Activated CD4-positive, alpha-beta T cell treated with anti-CD3 and anti-CD28 coated beads, Interleukin-10, Interleukin-2, amounts not matched to agents 100 ng/mL and 50 ng/mL, durations not matched to agents 16 hours and 8 hours (primary cell): ENCODE results near the gene TMEM167A.

Source experiments
- DNase-seq: peaks from one replicate; pipeline ENCODE4 v3.0.0-alpha.2; 2020

TMEM167A gene, protein sequence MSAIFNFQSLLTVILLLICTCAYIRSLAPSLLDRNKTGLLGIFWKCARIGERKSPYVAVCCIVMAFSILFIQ

DNA sequence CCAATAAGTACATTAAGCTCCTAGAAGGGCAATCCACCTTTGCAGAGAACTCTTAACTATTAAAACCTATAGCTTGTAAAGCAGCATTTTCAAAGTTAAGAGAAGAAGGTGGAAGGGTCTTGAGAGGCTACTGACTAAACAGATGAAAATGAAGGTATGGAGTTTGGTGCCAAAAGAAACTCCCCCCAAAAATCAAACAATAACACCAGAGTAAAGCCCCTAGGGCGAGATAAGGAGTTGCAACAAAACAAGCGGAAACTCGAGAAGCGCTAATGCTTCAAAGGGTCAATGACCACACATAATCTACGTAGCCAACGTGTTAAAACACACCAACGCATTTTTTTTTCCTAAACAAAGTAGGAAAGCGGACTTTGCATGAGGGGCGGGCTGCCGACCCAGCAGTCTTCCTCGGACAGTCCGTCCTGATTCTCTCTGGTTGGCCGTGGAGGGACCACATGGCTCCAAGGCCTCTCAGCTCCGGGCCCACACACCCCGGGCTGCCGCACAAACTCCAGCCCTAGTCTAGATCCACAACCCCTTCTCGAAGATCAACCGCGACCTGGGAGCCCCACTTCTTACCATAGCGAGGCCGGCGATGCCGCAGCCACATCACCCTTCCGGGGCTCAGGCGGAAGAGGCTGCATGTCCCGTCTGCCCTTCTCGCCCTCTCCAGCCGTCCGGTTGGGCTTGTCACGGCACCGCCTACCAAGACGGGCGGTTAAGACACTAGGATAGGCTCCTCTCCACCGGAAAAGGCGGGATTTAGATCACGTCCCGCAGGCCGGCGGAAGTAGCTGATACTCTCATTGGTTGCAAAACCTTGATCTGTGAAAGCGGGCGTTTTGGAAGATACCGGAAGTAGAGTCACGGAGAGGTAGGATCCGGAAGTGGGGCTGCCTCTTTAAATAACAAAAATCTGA, at the start of gene TMEM167A, which contains the start of gene XRCC4:
Gene TMEM167A, minus strand, starts transcription at position 653 of the 920 bp plus-strand sequence. Its CDS starts 71 bp downstream, at position 582.
Gene XRCC4, plus strand, starts transcription at position 806 of the 920 bp plus-strand sequence. CDS start 27,373 bp downstream, outside the sequence.
- peak; percentile 99 for DNase-seq

- DNase-seq, result no peak
Observed at GRCh38 chr5:83126501-83126900, 49.3 kb upstream of the TMEM167A start.

GRCh38 chr5:83125560-83125959, 48.4 kb upstream of the TMEM167A start:
- DNase-seq, result no peak

GRCh38 chr5:83124593-83124992, 47.4 kb upstream of the TMEM167A start:
- DNase-seq, result no peak

DNA sequence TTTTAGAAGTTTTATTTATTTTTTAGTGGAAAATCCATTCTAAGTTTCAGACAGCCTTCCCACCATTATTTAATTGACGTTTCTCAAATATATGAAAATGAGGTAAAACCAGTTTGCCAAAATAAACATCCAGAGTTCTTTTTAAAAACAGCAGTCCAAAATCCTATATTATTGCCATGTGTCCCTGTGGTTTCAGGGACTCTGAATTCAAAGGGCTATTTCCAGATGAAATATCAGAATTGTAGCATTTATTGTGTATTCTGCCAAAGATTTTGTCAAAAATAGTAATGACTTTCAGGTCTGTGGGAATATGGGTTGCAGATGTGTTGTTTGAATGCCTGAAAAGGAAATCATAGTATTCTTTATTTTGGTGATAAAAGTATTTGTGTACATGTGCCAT, 41.8 kb upstream of the TMEM167A start:
- DNase-seq, result no peak

DNA sequence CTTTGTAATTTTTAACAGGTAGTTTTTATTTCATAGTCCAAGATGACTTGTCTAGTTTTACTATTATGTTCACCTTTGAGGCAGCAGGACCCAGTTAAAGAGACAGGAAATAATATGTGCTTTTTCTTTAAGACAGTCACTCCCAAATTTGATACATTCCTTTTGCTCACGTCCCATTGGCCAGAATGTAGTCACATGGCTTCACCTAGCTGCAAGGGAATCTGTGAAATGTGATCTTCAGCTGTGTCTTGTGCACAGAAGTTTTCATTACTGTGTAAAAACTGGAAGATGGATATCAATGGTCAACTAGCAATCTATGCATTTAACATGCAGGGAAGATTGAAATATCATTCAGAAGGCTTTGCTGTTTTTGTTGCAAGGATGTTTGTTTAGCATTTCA, 41.3 kb upstream of the TMEM167A start:
- DNase-seq, result no peak

DNA sequence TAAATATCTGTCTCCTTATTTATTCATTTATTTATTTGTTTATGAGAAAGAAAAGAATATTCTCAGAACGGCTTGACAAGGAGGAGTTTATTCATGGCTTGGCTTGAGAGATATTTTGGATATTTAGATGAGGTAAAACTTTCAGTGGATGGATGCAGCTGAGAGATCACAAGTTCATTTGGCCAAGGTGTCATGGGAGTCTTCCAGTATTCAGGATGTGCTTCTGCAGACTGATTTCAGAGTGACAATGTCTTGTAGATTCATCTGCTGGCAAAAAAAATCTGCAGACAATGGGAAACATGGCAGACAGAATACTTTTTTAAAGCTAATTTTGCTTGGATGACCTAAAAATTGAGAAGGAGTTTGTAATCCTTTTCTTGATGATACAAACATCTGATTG, 38.6 kb upstream of the TMEM167A start:
- DNase-seq, result no peak

DNA sequence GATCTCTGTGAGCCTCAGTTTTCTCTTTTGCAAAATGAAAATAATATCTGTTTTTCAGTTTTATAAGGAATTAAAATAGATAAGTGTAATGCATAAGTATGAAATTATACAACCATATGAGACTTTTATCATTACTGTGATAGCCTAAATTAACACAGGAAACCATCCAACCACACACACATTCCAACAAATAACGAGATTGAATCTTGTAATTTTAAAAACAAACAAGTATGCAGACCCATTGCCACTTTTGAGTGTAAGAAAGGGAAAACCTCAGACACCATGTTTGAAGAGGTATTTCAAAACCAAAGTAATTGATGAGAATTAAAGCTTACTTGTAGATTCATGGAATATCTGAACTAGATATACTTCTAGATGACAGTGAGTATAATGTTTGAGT, 32.2 kb upstream of the TMEM167A start:
- no peak for DNase-seq

DNA sequence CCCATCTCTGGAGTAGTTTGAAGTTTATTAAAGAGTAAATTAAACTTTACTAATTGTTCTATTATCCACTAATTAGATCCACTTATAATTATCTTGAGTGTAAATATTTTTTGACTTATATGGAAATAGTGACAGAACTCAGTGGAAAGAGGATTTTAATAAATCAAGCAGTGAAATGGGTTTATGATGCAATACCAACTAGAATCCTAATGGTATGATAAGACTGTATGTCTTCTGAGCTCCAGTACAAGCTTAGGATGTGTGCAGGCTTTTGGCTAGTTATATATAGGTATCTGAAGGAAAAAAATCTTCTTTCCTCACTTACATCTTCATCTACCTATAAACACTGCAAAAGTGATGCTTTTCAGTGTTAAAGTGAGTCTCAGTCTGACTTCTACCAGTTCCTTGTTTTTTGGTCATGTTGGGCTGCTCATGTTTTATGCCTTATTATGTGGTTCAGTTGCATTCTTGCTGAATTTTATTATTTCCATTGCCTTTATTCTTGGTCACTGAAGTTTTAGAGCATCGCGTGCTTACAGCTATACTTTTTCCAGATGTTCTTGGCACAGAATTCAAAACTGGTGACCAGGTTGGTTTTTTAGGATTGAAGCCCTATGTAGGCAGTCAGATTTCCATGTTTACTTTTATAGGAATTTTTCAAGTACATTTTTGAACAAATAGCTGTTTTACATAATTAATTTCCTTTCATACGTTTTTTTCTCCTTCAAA, 30.7 kb upstream of the TMEM167A start:
- DNase-seq, result no peak

GRCh38 chr5:83104021-83104420, 26.8 kb upstream of the TMEM167A start:
- no peak for DNase-seq

DNA sequence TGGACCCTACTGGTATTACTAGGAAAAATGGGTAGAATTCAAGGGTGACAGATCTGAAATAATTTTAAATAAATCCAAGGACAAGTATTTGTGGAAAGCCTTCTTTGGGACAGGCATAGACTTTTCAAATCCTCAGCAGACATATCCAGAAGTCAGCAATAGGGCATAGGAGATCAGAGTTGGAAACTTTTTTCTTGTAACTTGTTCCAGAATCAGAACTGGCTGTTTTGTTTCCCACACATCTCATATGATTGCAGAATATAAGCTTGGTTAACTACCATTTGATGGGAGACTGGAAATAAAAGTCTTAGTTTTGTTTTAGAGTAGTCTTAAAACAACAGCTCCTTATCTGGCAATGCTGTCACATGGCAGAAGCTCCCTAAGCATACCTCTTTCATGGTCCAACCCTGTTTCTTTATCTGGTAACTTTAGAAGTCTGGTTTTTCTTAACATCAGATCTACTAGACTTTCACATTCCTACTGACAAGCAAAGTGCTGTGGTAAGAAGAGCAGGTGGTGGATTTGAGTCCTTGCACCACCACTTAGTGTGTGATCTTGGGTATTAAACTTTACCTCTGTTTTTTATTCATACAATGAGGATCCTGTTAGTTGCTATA, 25.3 kb upstream of the TMEM167A start:
- no peak for DNase-seq

- DNase-seq, result no peak
Observed at GRCh38 chr5:83101514-83101913, 24.3 kb upstream of the TMEM167A start.

DNA sequence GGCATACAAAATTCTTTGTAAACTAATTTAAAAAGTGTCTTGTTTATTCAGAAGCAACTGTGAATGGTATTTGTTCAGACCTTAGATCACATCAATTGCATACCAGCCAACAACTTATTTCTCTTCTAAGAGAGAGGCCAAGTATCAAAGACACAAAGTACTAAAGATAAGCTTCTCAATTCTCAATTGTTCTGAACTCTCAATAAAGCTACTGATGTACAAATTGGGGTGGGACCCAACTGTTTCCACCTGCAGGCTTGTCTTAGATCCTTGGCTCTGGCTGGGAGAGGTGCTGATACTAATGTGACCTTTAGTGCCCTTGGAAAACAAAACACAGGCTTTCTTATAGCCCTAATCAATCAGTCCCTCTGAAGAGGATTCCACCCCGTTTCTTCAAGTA, 22.3 kb upstream of the TMEM167A start:
- no peak for DNase-seq

DNA sequence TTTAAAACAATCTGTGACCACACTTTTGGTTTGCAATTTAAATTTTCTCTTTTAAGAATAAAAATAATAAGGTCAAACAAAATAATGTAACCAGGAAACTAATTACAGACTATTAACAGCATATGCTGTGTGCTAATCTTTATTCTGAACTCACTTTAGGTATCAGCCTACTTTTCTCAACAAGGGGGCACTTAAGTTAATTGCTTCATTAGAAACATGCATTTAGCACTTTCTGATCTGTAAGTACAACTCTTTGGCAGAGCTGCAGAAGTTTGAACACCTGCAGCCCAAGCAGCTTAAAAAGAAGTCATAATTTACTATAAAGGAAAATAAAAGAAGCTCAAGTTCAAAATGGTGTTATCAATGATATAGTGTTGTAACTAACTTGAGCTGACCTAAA, 21.8 kb upstream of the TMEM167A start:
- no peak for DNase-seq

DNA sequence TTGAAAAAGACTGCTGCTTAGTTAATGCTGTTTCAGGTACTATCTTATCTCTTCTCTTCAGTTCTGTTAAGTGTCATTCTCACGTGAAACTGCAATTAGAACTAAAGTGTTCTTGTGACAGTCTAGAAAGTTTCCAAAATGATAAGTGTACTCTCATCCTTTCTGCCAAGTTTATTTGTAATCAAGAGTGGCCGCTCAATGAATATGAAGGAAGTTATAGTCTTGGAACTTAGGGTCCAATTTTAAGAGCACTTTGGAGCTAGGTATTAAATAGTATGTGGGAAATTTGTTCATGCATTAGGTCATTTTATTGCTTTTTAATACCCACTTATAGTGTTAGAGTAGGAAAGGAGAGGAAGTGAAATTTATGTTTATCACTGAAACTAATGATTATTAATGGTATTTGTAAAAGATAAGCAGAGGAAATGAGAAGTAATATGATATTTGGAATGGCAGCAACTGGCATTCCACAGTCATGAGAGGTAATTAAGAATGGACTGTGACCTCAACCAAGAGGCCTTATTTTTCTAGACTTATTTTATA, 20.6 kb upstream of the TMEM167A start:
- no peak for DNase-seq

DNA sequence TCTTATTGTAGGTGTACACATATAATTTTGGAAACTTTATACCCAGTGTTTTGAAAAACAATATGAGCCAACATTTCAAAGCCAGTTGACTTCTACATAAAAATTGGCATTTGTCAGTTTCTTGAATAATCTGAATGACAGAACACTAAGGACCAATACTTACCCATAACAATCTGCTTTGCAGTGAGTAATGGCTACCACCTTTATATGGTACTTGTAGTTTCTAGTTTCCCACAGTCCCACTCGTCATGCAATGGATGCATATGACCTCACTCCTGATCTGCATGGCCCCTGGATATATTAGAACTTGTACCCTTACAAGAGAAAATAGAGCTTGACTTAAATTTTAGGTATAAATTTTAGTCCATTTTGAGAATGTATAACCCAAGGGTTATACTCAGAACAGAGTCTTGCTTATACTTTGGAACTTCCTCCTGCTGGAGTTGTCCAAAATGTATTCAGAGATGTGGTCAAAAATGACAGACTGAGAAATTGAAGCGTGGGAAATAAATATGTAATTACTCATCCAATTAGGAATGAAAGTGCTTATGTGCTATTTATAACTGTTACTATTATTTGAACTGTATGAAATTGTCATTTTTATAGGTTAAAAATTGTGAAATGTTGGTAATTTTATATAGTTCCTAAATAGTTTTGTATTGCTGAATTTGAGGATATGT, 19.6 kb upstream of the TMEM167A start:
- DNase-seq, result no peak

DNA sequence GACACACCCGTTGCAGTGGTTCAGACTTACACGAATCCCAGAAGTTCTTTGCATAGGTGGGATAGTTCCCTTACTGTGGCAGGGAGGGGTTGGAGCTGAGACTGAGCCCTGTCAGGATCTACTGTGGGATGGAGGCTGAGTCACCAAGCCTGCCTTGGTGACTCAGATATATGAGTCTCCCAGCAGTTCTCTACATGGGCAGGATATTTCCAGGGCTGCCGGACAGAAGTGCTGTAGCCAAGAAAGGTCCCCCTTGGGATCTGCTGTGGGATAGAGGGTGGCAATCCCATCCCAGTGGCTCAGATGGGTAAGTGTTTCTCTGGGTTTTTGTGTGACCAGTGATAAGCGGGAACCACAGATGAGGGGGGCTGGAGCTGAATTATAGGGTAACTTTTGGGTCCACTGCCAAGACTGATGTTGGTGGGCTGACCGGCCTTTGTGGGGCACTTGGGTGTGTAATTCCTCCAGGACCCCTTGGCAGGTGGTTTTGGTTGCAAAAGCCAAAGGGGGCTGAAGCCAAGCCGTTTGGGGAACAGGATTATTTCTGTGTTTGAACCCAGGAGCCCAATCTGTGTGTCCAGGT, 18.9 kb upstream of the TMEM167A start:
- DNase-seq, result no peak

- no peak for DNase-seq
Observed at GRCh38 chr5:83095163-83095956, 18.2 kb upstream of the TMEM167A start.

DNA sequence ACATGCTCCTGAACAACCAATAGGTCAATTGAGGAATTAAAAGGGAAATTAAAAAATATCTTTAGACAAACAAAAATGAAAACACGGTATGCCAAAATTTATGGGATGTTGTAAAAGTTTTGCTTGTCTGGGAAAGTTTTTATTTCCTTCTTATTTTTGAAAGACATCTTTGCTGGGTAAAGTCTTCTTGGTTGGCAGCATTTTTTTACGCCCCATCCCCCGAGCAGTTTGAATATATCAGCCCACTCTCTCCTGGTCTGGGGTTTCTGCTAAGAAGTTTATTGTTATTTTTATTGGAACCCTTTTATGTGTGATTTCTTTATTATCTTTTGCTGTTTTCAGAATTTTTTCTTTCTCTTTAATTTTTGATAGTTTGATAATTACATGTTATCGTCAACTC, 16.5 kb upstream of the TMEM167A start:
- DNase-seq, result no peak

DNA sequence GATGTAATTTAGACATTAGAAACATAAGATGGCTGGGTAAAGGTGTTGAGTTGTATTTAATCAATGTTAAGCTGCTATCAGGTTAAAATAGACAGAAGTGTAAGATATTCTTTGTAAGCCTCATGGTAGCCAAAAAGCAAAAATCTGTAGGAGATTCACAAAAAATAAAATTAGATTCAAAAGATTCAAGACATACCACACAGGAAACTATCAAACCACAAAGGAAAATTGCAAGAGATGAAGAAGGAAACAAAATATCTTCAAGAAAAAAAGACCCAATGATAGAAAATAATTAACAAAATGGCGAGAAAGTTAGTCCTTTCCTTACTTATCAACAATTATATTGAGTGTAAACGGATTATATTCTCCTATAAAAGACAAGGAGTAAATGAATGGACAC, 15.4 kb upstream of the TMEM167A start:
- DNase-seq, result no peak

DNA sequence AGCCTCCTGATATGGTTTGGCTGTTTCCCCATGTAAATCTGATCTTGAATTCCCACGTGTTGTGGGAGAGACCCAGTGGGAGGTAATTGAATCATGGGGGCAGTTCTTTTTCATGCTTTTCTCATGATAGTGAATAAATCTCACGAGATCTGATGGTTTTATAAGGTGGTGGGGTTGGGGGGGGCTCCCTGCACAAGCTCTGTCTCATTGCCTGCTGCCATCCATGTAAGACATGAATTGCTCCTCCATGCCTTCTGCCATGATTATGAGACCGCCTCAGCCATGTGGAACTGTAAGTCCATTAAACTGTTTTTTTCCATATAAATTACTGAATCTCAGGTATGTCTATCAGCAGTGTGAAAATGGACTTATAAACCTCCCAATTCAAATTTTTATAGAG, 13.0 kb upstream of the TMEM167A start:
- DNase-seq, result no peak
